ENCODE measurements around the gene TSPAN9.

- TF ChIP-seq POLR2A (IDR thresholded peaks at IDR 0.05) = no peak
- no peak for TF ChIP-seq CTCF (IDR thresholded peaks at IDR 0.05)
Observed at GRCh38 chr12:3028108-3028507, 49.1 kb upstream of the TSPAN9 start.

Measured in body of pancreas (tissue), 4 donors.